Prostate gland (tissue), 2 donors: ENCODE results near the gene WWOX.

Source experiments
- POLR2A ChIP-seq: fragments of 450-650 bp; IDR thresholded peaks from one replicate; pipeline ENCODE4 v1.6.1; 2016; ENCODE audit warnings: antibody characterized with exemption, mild to moderate bottlenecking
- POLR2AphosphoS5 ChIP-seq: sonication (generic); formaldehyde crosslinking; IDR thresholded peaks from one replicate; pipeline ENCODE4 v1.6.1; 2017; ENCODE audit warnings: antibody characterized with exemption
- TF ChIP-seq, protein P1 (sequence below), 4 experiments: fragments of 200-600 bp in 2 of 4; fragments of 450-650 bp in 2 of 4; sonication (generic) in 2 of 4; IDR thresholded peaks; 1 replicate in 3 of 4; 2 replicates in 1 of 4; pipeline ENCODE4 v1.5.1; 2016 to 2019; ENCODE audit warnings: antibody characterized with exemption in 4 of 4, mild to moderate bottlenecking in 2 of 4, moderate library complexity in 2 of 4

DNA sequence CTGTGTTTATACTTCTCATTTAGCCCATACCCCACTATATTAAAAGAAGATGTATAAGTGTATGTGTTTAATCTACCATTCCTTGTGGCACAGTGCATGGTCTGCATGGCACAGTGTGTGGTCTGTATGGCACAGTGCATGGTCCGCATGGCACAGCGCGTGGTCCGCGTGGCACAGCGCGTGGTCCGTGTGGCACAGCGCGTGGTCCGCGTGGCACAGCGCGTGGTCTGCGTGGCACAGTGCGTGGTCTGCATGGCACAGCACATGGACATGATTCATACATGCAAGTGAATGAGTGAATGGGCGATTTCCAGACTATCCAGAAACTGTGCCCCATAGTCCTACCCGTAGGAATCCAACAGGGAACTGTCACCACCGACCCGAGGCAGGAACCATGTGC, 868.5 kb downstream of the WWOX start:
- TF ChIP-seq, protein P1, sequence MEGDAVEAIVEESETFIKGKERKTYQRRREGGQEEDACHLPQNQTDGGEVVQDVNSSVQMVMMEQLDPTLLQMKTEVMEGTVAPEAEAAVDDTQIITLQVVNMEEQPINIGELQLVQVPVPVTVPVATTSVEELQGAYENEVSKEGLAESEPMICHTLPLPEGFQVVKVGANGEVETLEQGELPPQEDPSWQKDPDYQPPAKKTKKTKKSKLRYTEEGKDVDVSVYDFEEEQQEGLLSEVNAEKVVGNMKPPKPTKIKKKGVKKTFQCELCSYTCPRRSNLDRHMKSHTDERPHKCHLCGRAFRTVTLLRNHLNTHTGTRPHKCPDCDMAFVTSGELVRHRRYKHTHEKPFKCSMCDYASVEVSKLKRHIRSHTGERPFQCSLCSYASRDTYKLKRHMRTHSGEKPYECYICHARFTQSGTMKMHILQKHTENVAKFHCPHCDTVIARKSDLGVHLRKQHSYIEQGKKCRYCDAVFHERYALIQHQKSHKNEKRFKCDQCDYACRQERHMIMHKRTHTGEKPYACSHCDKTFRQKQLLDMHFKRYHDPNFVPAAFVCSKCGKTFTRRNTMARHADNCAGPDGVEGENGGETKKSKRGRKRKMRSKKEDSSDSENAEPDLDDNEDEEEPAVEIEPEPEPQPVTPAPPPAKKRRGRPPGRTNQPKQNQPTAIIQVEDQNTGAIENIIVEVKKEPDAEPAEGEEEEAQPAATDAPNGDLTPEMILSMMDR (IDR thresholded peaks at IDR 0.05) = no peak
- TF ChIP-seq POLR2A (no peak), POLR2AphosphoS5 (no peak)
